RWPE1 (cell line): ENCODE data around the gene PPP4C.

Experiments used
- CTCF ChIA-PET: fragments of 350-600 bp; sonication (Branson Sonifier 250); formaldehyde crosslinking; extraction: SDS; loops from one replicate; lab custom pipeline; 2021; lab: Yijun Ruan, JAX
- POLR2A ChIA-PET: fragments of 400-600 bp; formaldehyde crosslinking; extraction: SDS; loops from one replicate; lab custom pipeline; 2020; ENCODE audit warnings: antibody characterized with exemption; ENCODE audit not compliant: low non-redundant PET; lab: Yijun Ruan, JAX
- DNase-seq: peaks from one replicate; pipeline ENCODE4 v3.0.0; 2012; ENCODE audit warnings: low spot score
- H3K27ac ChIP-seq: fragments of 450-650 bp; 2 replicates; pipeline ENCODE4 v1.5.1; 2017
- CTCF ChIP-seq: fragments of 450-650 bp; conservative IDR thresholded peaks from 2 replicates; pipeline ENCODE4 v1.5.1; 2017; ENCODE audit warnings: low read depth, mild to moderate bottlenecking

The PPP4C gene

DNA sequence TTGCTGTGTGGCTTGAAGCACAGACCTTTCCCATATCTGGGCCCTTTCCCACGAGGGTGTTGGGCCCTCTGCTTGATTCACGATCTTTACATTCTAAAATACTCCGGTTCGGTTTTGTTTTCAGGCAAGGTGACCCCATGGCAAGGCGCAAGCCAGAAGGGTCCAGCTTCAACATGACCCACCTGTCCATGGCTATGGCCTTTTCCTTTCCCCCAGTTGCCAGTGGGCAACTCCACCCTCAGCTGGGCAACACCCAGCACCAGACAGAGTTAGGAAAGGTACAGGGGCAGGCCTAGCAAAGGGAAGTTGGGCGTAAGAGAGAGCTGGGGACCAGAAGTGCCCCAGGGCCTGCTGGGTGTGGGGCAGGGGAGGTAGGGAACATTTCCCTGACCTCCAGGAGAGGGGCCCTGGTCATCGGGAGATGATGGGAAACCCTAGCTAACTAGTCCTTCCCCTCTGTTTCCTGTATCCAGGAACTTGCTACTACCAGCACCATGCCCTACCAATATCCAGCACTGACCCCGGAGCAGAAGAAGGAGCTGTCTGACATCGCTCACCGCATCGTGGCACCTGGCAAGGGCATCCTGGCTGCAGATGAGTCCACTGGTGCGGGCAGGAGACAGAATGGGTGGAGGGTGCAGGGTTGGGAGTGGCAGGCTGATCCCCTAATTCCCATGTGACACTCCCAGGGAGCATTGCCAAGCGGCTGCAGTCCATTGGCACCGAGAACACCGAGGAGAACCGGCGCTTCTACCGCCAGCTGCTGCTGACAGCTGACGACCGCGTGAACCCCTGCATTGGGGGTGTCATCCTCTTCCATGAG is 8.8 kb upstream of the PPP4C start:
- ChIA-PET CTCF (interaction anchor here (0.9 kb wide), 1 partner anchor 25 kb away, joined by 3 read pairs; the partner anchor contains the start of gene TBX6), POLR2A (interaction anchor here (0.5 to 2.0 kb wide), 5 partner anchors 8 to 257 kb away, joined by 4 to 12 read pairs (median 5); partner anchors contain the start of gene TBX6)
- H3K27ac ChIP-seq: peak overlapping the region; percentile 99
- TF ChIP-seq CTCF: no peak
- no peak for DNase-seq

GRCh38 chr16:30067584-30067916 is 8.2 kb upstream of the PPP4C start:
- CTCF ChIA-PET: interaction anchor here (0.7 kb wide), 1 partner anchor 13 kb away, joined by 3 read pairs; no protein-coding TSS in a partner anchor
- no peak for TF ChIP-seq CTCF
- POLR2A ChIA-PET: interaction anchor here (2.0 kb wide), 1 partner anchor 14 kb away, joined by 8 read pairs; a partner anchor contains a TSS

GRCh38 chr16:30068333-30068732 is 7.5 kb upstream of the PPP4C start:
- peak overlapping the region; percentile 99 for H3K27ac ChIP-seq
- POLR2A ChIA-PET: interaction anchor here (2.0 kb wide), 1 partner anchor 15 kb away, joined by 8 read pairs; a partner anchor contains a TSS

More at GRCh38 chr16:30067584-30067916, 8.2 kb upstream of the PPP4C start:
- peak overlapping the region; percentile 99 for H3K27ac ChIP-seq
- DNase-seq: no peak

GRCh38 chr16:30068750-30069610 is 6.8 kb upstream of the PPP4C start:
- TF ChIP-seq CTCF: peak; percentile 51
- ChIA-PET POLR2A (no interaction called here), CTCF (interaction anchor here (0.6 kb wide), 3 partner anchors 37 to 46 kb away, joined by 3 to 4 read pairs (median 3); no protein-coding TSS in a partner anchor)
- DNase-seq: no peak
- peak overlapping the region; percentile 99 for H3K27ac ChIP-seq

More at GRCh38 chr16:30068333-30068732, 7.5 kb upstream of the PPP4C start:
- CTCF ChIA-PET: interaction anchor here (0.6 to 0.7 kb wide), 4 partner anchors 13 to 44 kb away, joined by 3 read pairs; no protein-coding TSS in a partner anchor
- DNase-seq: no peak
- TF ChIP-seq CTCF: no peak

GRCh38 chr16:30069611-30070462 is 6.0 kb upstream of the PPP4C start:
- POLR2A ChIA-PET: no interaction called here
- no peak for TF ChIP-seq CTCF
- CTCF ChIA-PET: interaction anchor here (1.2 kb wide), 1 partner anchor 27 kb away, joined by 6 read pairs; no protein-coding TSS in a partner anchor
- peak overlapping the region; percentile 99 for H3K27ac ChIP-seq
- no peak for DNase-seq
